T-helper 1 cell treated with Interleukin-12 subunit alpha and Interleukin-12 subunit beta and Interleukin-4 antibody, amounts not matched to agents 30 μg/mL and 1 μg/mL, for 36 hours (primary cell): ENCODE data around the gene SHCBP1L.
"Not testable (repeated sequence)": the region's sequence is repeated elsewhere in the genome, so short reads cannot be mapped to it uniquely, and the experiment has no call there.

Source experiments
- H3K27ac Mint-ChIP-seq: one replicate; pipeline ENCODE4 v1.8.0; 2021; ENCODE audit warnings: mild to moderate bottlenecking, mixed read lengths
- H3K27me3 Mint-ChIP-seq: one replicate; pipeline ENCODE4 v1.8.0; 2021; ENCODE audit warnings: low read depth, mixed read lengths
- H3K36me3 Mint-ChIP-seq: one replicate; pipeline ENCODE4 v1.8.0; 2021; ENCODE audit warnings: low read depth, mixed read lengths
- H3K4me1 Mint-ChIP-seq: one replicate; pipeline ENCODE4 v1.8.0; 2021; ENCODE audit warnings: low read depth, mixed read lengths
- H3K4me3 Mint-ChIP-seq: one replicate; pipeline ENCODE4 v1.8.0; 2021; ENCODE audit warnings: mild to moderate bottlenecking, moderate library complexity, mixed read lengths
- H3K9me3 Mint-ChIP-seq: one replicate; pipeline ENCODE4 v1.8.0; 2021; ENCODE audit warnings: mixed read lengths

SHCBP1L gene

DNA sequence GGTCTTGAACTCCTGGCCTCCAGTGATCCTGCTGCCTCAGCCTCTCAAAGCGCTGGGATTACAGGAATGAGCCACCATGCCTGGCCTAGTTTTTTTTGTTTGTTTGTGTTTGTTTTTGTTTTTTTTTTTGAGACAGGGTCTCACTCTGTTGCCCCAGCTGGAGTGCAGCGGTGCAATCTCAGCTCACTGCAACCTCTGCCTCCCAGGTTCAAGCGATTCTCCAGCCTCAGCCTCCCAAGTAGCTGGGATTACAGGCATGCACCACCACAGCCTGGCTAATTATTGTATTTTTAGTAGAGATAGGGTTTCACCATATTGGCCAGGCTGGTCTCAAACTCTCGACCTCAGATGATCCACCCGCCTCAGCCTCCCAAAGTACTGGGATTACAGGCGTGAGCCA, 9.6 kb downstream of the SHCBP1L start:
- not testable (repeated sequence) for H3K4me3 Mint-ChIP-seq, H3K27ac Mint-ChIP-seq, H3K4me1 Mint-ChIP-seq, H3K36me3 Mint-ChIP-seq, H3K9me3 Mint-ChIP-seq
- H3K27me3 Mint-ChIP-seq = peaks cover 31% of the 10 kb centered on the region

DNA sequence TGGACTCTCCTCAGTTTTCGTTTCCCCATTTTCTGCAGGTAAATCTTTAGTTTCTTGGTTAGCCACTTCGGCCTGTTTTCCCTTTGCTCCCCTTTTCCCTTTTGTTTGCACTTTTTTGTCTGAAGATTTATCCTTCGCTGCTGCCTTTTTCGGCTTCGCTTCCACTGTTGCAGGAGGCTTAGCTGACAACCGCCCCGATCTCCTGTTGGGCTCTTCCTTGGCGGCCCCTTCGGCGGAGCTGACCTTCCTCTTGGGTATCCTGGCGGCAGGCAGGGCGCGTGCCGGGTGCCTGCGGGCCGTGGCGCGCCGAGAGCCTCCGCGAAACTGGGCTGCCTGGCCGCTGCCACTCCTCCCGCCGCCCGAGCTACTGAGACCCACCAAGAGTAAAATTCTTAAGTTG, 10.8 kb downstream of the SHCBP1L start:
- H3K4me1 Mint-ChIP-seq, H3K9me3 Mint-ChIP-seq, H3K27ac Mint-ChIP-seq, H3K4me3 Mint-ChIP-seq, H3K36me3 Mint-ChIP-seq: not testable (repeated sequence)
- peaks cover 40% of the 10 kb centered on the region for H3K27me3 Mint-ChIP-seq

DNA sequence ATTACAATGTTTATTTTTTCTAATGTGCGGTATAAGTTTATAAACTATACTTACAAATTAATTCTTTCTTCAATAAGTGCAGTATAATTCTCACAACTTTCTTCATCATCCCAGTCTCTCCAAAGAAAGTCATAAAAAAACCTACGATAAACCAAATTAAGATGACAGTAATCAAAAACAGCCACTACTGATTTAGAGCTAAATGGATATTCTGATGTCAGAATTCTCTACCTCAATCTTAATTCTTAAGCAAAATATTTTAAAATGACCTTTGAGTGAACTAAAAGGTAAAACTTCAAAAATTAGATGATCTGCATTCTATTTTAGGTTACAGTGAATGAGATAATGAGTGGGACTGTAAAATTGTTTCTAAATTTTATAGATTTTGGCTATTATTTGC, 13.6 kb downstream of the SHCBP1L start:
- no peak overlapping the region for H3K4me3 Mint-ChIP-seq
- H3K9me3 Mint-ChIP-seq = no peaks in the 10 kb centered on the region
- H3K27ac Mint-ChIP-seq = no peak overlapping the region
- H3K27me3 Mint-ChIP-seq = peaks cover 45% of the 10 kb centered on the region
- H3K36me3 Mint-ChIP-seq = no peaks in the 10 kb centered on the region
- H3K4me1 Mint-ChIP-seq = no peaks in the 10 kb centered on the region

DNA sequence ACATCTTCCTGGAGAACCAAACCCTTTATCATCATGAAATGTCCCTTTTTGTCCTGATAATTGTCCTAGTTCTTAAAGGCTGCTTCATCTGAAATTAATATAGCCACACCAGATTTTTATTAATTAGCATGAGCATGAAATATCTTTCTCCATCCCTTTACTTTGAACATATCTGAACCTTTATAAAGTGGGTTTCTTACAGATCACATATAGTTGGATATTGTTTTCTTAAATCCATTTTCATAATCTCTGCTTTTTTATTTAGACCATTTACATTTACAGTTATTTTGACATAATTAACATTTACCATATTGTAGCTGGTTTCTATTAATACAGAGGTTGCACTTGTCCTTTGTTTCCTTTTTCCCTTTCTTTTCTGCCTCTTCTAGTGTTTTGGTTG, 17.2 kb downstream of the SHCBP1L start:
- Mint-ChIP-seq H3K27me3 (peaks cover 38% of the 10 kb centered on the region), H3K4me1 (no peaks in the 10 kb centered on the region)

DNA sequence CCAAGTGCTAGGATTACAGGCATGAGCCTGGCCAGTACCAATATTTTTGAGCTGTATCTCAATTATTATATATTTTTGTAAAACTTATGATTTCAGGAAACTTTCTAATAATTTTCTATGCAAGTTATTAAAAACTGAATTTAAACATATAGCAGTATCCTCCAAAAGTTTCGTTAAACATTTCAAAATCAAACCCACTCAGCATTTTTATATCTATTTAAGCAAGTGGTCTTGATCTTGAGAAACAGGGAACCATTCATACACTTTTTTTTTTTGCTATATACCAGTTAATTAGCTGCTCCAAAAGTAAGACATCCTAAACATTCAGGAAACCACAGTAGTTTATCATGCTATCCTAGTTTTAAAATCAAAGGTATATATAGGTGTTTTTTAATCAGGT, 22.0 kb downstream of the SHCBP1L start:
- H3K36me3 Mint-ChIP-seq = no peaks in the 10 kb centered on the region
- H3K27ac Mint-ChIP-seq = no peak overlapping the region
- no peak overlapping the region for H3K4me3 Mint-ChIP-seq
- no peaks in the 10 kb centered on the region for H3K9me3 Mint-ChIP-seq
- H3K27me3 Mint-ChIP-seq = peaks cover 19% of the 10 kb centered on the region
- H3K4me1 Mint-ChIP-seq = no peaks in the 10 kb centered on the region

More for the DNA sequence above, 17.2 kb downstream of the SHCBP1L start:
- Mint-ChIP-seq H3K27ac (no peak overlapping the region), H3K36me3 (no peaks in the 10 kb centered on the region), H3K9me3 (no peaks in the 10 kb centered on the region), H3K4me3 (no peak overlapping the region)

DNA sequence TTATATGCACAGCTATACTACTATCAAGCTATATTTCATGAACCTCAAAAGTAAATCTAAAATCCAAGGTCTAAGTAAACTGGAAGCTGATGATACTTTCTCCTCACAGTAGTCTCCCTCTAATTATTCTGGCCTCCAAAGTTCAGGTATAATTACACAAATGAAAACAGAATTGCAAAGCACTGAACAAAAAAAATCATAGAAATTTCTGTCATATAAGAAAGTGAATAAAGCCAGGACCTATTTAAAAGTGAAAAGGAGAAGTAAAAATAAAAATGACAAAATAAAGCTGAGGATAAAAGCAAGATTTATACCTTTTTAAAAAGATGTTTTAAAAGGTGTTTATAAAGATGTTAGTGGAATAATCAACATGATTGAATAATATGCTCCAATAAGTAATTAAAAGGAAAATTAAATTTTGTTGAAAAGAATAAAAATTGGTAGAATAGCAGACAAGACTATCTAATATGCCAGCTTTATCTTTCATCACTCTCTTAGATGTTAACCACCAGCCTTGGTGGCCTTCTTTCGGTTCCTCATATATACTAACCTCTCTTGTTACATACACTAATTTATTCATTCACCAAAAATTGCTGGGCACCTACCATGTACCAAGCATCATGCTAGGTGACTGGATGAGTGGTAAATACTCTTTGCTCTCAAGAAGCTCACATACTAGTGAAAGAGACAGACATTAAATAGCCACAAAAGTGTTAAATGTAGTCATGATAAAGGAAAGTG, 25.1 kb downstream of the SHCBP1L start:
- H3K4me1 Mint-ChIP-seq = no peaks in the 10 kb centered on the region
- H3K27ac Mint-ChIP-seq = no peak overlapping the region
- H3K9me3 Mint-ChIP-seq = no peaks in the 10 kb centered on the region
- H3K27me3 Mint-ChIP-seq = peaks cover 22% of the 10 kb centered on the region
- no peaks in the 10 kb centered on the region for H3K36me3 Mint-ChIP-seq
- H3K4me3 Mint-ChIP-seq = no peak overlapping the region

DNA sequence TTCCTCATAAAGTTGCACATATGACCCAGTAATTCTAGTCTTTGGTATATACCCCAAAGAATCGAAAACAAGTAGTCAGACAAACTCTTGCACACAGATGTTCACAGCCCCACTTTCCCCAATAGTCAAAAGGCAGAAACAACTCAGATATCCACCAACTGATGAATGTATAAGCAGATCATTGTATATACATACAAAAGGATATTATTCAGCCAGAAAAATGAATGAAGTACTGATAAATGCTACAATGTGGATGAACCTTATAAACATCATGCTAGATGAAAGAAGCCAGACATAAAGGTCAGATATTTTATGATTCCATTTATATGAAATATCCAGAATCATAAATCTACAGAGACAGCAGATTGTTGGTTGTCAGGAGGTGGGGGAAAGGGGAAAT, 27.3 kb downstream of the SHCBP1L start:
- Mint-ChIP-seq H3K4me1 (no peaks in the 10 kb centered on the region), H3K9me3 (no peaks in the 10 kb centered on the region), H3K4me3 (no peak overlapping the region), H3K27ac (no peak overlapping the region), H3K36me3 (no peaks in the 10 kb centered on the region), H3K27me3 (peaks cover 22% of the 10 kb centered on the region)

DNA sequence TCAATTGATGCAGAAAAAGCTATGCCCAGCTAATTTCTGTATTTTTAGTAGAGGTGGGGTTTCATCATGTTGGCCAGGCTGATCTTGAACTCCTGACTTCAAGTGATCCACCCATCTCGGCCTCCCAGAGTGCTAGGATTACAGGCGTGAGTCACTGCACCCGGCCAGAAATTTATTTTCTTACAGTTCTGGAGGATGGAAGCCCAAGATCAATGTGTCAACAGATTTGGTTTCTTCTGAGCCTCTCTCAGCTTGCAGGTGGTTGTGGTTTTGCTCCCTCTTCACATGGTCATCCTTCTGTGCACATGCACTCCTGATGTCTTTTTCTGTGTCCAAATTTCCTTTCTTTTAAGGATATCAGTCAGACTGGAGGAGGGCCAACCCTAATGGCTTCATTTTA, 35.6 kb downstream of the SHCBP1L start:
- H3K9me3 Mint-ChIP-seq = no peaks in the 10 kb centered on the region
- no peak overlapping the region for H3K27ac Mint-ChIP-seq
- peaks cover 16% of the 10 kb centered on the region for H3K27me3 Mint-ChIP-seq
- H3K4me1 Mint-ChIP-seq = no peaks in the 10 kb centered on the region
- no peak overlapping the region for H3K4me3 Mint-ChIP-seq
- H3K36me3 Mint-ChIP-seq = no peaks in the 10 kb centered on the region

DNA sequence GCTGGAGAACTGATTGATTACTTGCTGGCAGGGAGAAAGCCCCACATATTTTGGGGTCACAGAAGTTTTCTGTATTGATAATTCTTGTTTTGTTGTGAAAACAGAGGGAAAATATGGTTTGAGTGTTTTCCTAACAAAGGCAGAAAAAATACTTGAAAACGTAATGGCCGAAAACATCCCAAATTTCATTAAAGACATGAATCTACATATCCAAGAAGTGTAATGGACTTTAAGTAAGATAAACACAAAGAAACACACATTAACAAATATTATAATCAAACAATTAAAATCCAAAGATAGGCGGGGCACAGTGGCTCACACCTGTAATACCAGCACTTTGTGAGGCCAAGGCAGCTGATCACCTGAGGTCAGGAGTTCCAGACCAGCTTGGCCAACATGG, 39.6 kb downstream of the SHCBP1L start:
- no peak overlapping the region for H3K4me3 Mint-ChIP-seq
- no peaks in the 10 kb centered on the region for H3K9me3 Mint-ChIP-seq
- H3K27me3 Mint-ChIP-seq = peaks cover 18% of the 10 kb centered on the region
- H3K36me3 Mint-ChIP-seq = no peaks in the 10 kb centered on the region
- H3K27ac Mint-ChIP-seq = no peak overlapping the region
- no peaks in the 10 kb centered on the region for H3K4me1 Mint-ChIP-seq

DNA sequence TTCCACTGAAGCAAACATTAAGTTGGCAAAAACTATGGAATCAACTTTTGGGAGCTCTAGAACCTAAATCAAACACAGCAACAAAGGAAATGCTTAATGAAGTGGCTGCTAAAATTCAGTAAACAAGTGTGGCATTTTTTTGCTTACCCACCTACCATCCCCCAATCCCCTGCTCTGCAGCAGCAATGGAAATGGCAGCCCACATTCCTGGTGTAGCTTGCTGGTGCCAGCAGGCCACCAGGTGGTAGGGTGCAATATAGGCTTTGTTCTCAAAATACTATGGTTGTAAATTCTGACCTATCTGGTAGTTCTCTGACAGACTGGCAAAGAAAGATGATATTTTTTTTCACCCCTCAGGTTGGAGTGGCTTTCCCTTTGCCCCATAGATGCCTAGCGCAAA, 42.8 kb downstream of the SHCBP1L start:
- Mint-ChIP-seq H3K9me3 (no peaks in the 10 kb centered on the region), H3K4me3 (no peak overlapping the region), H3K36me3 (no peaks in the 10 kb centered on the region), H3K4me1 (no peaks in the 10 kb centered on the region), H3K27me3 (peaks cover 9% of the 10 kb centered on the region), H3K27ac (no peak overlapping the region)

DNA sequence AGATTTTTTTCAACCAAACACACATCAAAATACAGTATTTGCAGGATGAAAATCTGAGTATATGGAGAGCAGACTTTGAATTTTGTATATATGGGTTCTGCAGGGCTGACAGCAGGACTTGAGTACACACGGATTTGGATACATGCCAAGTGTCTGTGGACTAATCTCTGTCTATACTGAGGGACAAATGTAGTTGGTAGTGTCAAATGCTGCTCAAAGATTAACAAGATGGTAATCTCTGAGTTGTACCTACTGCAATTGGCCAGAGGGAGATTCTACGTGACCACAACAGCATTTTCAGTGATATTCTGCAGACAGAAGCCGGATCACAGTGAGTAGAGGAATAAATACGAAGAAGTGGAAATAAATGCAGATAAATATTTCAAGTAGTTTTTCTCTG, 43.4 kb downstream of the SHCBP1L start:
- H3K27me3 Mint-ChIP-seq = peaks cover 9% of the 10 kb centered on the region
- no peak overlapping the region for H3K27ac Mint-ChIP-seq
- no peaks in the 10 kb centered on the region for H3K9me3 Mint-ChIP-seq
- no peaks in the 10 kb centered on the region for H3K4me1 Mint-ChIP-seq
- no peaks in the 10 kb centered on the region for H3K36me3 Mint-ChIP-seq
- no peak overlapping the region for H3K4me3 Mint-ChIP-seq

DNA sequence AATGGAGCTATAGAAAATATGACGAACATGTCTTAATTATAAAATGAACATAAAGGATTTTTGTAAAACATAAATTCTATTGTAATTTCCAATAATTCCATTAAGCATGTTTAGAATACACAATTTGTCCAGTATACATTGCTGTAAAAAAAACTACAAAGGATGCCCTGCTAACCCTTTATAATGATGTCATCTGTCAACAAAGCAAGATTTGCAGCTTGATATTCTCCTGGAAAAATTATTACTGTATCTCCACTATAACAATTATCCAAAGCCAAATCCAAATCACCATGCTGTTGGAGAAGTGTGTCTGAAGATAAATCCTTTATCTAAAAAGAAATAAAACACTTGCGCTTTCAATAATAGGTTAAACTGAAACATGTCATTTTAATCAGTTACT, 47.6 kb downstream of the SHCBP1L start:
- Mint-ChIP-seq H3K4me3 (no peak overlapping the region), H3K4me1 (no peaks in the 10 kb centered on the region), H3K36me3 (no peaks in the 10 kb centered on the region), H3K27me3 (peaks cover 12% of the 10 kb centered on the region), H3K9me3 (no peaks in the 10 kb centered on the region), H3K27ac (no peak overlapping the region)

DNA sequence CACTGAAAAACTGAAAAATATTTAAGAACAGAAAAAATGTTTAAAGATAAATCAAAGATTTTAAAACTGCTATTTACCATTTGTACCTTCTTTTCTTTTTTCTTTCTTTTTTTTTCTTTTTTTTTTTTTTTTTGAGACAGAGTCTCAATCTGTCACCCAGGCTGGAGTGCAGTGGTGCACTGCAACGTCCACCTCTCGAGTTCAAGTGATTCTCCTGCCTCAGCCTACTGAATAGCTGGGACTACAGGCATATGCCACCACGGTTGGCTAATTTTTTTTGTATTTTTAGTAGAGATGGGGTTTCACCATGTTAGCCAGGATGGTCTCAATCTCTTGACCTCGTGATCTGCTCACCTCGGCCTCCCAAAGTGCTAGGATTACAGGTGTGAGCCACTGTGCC, 51.0 kb downstream of the SHCBP1L start:
- not testable (repeated sequence) for H3K4me1 Mint-ChIP-seq, H3K4me3 Mint-ChIP-seq, H3K27ac Mint-ChIP-seq, H3K27me3 Mint-ChIP-seq, H3K36me3 Mint-ChIP-seq, H3K9me3 Mint-ChIP-seq

DNA sequence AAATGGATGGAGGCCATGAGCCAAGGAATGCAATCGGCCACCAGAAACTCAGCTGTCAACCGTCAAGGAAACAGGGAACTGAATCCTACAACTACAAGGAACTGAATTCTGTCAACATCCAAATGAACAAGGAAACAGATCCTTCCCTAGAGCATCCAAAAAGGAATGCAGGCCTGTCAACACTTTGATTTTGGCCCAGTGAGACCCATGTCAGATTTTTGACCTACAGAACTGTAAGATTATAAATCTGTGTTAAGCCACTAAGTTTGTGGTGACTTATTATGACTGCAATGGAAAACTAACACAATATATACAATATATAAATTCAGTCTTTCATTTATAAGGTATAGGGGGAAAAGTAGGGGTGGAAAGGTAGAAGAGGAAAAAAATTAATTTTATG, 55.3 kb downstream of the SHCBP1L start:
- Mint-ChIP-seq H3K36me3 (no peaks in the 10 kb centered on the region), H3K9me3 (no peaks in the 10 kb centered on the region), H3K27ac (no peak overlapping the region), H3K27me3 (peaks cover 23% of the 10 kb centered on the region), H3K4me1 (no peaks in the 10 kb centered on the region), H3K4me3 (no peak overlapping the region)

DNA sequence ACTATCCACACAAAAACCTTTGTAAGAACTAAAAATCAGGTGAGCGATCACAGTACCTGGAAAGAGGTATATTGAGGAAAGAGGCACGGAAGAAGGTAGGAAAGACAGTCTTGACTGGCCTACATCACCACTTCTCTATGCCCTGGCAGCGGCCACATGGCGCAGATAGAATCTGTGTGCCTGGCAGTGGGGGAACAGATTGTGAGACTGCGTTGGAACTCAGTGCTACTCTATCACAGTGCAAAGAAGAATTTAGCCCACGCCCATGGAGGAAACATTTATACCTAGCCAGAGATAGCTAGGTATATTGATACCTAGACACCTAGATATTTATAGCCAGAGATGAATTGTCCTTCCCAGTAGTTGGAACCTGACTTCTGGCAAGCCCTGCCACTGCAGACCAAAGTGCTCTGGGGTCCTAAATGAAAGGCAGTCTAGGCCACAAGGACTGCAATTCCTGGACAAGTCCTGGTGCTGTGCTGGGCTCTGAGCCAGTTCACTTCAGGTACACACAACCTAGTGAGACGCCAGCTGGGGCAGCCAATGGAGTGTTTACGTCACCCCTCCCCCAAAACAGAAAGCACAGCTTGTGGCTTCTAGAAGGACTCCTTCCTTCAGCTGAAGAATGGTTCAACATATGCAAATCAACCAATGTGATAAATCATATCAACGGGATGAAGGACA, 61.9 kb downstream of the SHCBP1L start:
- Mint-ChIP-seq H3K36me3 (peaks cover 44% of the 10 kb centered on the region), H3K9me3 (no peaks in the 10 kb centered on the region), H3K4me1 (peaks cover 22% of the 10 kb centered on the region), H3K27me3 (peaks cover 19% of the 10 kb centered on the region), H3K27ac (no peak overlapping the region), H3K4me3 (no peak overlapping the region)
